ENCODE data around the gene CDK19.

CDK19 gene

GRCh38 chr6:110814102-110815014, 911 bp downstream of the CDK19 start:
- Histone ChIP-seq H3K27me3 (ENCODE audit: insufficient read depth, poor library complexity, severe bottlenecking) (no peaks in the 10 kb centered on the region), H3K9me3 (ENCODE audit: severe bottlenecking) (no peaks in the 10 kb centered on the region), H3K4me3 (ENCODE audit: severe bottlenecking) (peak overlapping the region; percentile 55), H3K4me1 (ENCODE audit: insufficient read depth, poor library complexity, severe bottlenecking) (peaks cover 15% of the 10 kb centered on the region), H3K36me3 (ENCODE audit: low read depth) (no peaks in the 10 kb centered on the region), H3K27ac (ENCODE audit: poor library complexity, severe bottlenecking) (peak overlapping the region; percentile 64)
- TF ChIP-seq, protein P1, sequence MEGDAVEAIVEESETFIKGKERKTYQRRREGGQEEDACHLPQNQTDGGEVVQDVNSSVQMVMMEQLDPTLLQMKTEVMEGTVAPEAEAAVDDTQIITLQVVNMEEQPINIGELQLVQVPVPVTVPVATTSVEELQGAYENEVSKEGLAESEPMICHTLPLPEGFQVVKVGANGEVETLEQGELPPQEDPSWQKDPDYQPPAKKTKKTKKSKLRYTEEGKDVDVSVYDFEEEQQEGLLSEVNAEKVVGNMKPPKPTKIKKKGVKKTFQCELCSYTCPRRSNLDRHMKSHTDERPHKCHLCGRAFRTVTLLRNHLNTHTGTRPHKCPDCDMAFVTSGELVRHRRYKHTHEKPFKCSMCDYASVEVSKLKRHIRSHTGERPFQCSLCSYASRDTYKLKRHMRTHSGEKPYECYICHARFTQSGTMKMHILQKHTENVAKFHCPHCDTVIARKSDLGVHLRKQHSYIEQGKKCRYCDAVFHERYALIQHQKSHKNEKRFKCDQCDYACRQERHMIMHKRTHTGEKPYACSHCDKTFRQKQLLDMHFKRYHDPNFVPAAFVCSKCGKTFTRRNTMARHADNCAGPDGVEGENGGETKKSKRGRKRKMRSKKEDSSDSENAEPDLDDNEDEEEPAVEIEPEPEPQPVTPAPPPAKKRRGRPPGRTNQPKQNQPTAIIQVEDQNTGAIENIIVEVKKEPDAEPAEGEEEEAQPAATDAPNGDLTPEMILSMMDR (IDR thresholded peaks at IDR 0.05; ENCODE audit: poor library complexity, severe bottlenecking) = no peak
- DNase-seq (ENCODE audit: low spot score) = peak; percentile 56
- ATAC-seq (ENCODE audit: low read depth) = peak; percentile 15; the same call in 2 of the 3 replicates

DNA sequence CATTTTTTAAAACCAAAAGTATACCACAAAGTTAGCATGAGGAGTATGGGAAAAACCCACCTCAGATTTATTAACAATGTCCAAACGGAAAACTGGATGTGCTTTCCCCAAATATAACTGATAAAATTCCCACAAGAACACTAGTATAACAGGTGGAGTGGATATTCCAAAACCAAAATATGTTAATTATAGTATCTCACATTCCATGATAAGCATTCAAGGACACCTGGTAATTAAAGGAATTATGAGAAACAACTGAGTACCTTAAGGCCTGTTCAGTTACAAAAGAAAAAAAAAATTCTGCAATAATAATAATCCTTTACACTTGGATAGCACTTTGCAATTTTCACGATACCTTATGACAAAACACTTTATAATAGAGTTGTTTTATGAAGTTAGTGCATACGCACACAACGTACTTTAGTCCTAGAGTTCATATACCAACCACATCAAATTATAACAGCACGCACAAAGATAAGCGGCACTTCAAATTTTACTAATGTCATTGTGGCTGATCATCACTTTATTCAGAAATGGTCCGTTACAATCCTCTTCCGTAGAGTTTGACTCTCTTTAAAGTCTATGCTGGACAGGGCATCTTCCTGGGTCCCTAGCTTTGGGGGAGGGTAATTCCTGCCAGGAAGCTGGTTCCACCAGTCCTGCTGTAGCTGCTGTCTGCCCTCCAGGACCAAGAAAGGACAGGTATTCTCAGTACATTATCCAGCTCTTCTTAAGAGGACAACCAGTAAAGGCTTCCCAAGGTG, 1.7 kb downstream of the CDK19 start:
- no peaks in the 10 kb centered on the region for H3K36me3 ChIP-seq (ENCODE audit: low read depth)
- no peaks in the 10 kb centered on the region for H3K9me3 ChIP-seq (ENCODE audit: severe bottlenecking)
- TF ChIP-seq, protein P1 (IDR thresholded peaks at IDR 0.05; ENCODE audit: poor library complexity, severe bottlenecking) = no peak
- no peak overlapping the region for H3K27ac ChIP-seq (ENCODE audit: poor library complexity, severe bottlenecking)
- H3K4me3 ChIP-seq (ENCODE audit: severe bottlenecking) = peak overlapping the region; percentile 55
- H3K27me3 ChIP-seq (ENCODE audit: insufficient read depth, poor library complexity, severe bottlenecking) = no peaks in the 10 kb centered on the region
- DNase-seq (ENCODE audit: low spot score) (no peak), ATAC-seq (ENCODE audit: low read depth) (no peak)
- H3K4me1 ChIP-seq (ENCODE audit: insufficient read depth, poor library complexity, severe bottlenecking) = peaks cover 15% of the 10 kb centered on the region

GRCh38 chr6:110812719-110813118, 2.5 kb downstream of the CDK19 start:
- no peaks in the 10 kb centered on the region for H3K9me3 ChIP-seq (ENCODE audit: severe bottlenecking)
- no peak overlapping the region for H3K4me3 ChIP-seq (ENCODE audit: severe bottlenecking)
- H3K4me1 ChIP-seq (ENCODE audit: insufficient read depth, poor library complexity, severe bottlenecking) = peaks cover 11% of the 10 kb centered on the region
- no peak for ATAC-seq (ENCODE audit: low read depth)
- TF ChIP-seq, protein P1 (IDR thresholded peaks at IDR 0.05; ENCODE audit: poor library complexity, severe bottlenecking) = no peak
- no peak overlapping the region for H3K27ac ChIP-seq (ENCODE audit: poor library complexity, severe bottlenecking)
- H3K36me3 ChIP-seq (ENCODE audit: low read depth) = no peaks in the 10 kb centered on the region
- DNase-seq (ENCODE audit: low spot score) = no peak
- no peaks in the 10 kb centered on the region for H3K27me3 ChIP-seq (ENCODE audit: insufficient read depth, poor library complexity, severe bottlenecking)

DNA sequence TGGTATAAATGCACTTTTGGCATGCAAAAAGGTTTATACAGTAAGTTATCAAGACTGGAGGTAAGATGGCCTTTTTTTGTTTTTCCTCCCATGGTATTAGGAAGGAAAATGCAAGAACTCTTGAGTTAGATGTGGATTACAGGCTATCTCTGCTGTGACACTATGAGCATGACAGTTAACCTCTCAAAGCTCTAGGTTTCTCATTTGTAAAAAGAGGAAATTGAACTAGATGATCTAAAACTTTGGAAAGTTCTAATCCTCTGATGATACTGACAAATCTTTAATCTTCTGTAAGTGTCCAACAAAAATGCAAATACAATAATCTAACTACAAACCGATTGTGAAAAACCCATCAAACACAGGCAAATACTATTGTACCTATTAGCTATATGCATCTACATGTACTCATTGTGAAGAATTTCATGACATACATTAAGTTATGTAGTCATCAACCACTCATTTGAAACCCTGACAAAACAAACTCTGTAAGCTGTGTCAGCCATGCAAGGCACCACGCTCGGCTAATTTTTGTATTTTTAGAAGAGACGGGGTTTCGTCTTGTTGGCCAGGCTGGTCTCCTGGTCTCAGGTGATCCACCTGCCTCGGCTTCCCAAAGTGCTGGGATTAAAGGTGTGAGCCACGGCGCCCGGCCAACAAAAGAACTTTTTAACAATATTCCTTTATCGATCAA, 4.2 kb downstream of the CDK19 start:
- H3K4me3 ChIP-seq (ENCODE audit: severe bottlenecking) = no peak overlapping the region
- no peak for ATAC-seq (ENCODE audit: low read depth)

More for the DNA sequence above, 4.2 kb downstream of the CDK19 start:
- no peaks in the 10 kb centered on the region for H3K9me3 ChIP-seq (ENCODE audit: severe bottlenecking)
- no peak for DNase-seq (ENCODE audit: low spot score)
- no peaks in the 10 kb centered on the region for H3K36me3 ChIP-seq (ENCODE audit: low read depth)
- H3K27me3 ChIP-seq (ENCODE audit: insufficient read depth, poor library complexity, severe bottlenecking) = no peaks in the 10 kb centered on the region
- TF ChIP-seq, protein P1 (IDR thresholded peaks at IDR 0.05; ENCODE audit: poor library complexity, severe bottlenecking) = no peak
- H3K4me1 ChIP-seq (ENCODE audit: insufficient read depth, poor library complexity, severe bottlenecking) = peaks cover 6% of the 10 kb centered on the region
- no peak overlapping the region for H3K27ac ChIP-seq (ENCODE audit: poor library complexity, severe bottlenecking)
